Sigmoid colon (tissue), 4 donors: ENCODE measurements around the gene EDARADD.

ENCODE experiments used
- EP300 ChIP-seq, 4 donors: sonication (generic); formaldehyde crosslinking; IDR thresholded peaks; one replicate each; pipeline ENCODE4 v1.6.1; 2017; ENCODE audit warnings: antibody characterized with exemption in 4 of 4
- POLR2AphosphoS5 ChIP-seq, 4 donors: sonication (generic); formaldehyde crosslinking; IDR thresholded peaks; one replicate each; pipeline ENCODE4 v1.6.1; 2017; ENCODE audit warnings: antibody characterized with exemption in 4 of 4
- TF ChIP-seq, protein P1 (sequence below), 4 experiments: fragments of 450-650 bp in 3 of 4; fragments of 200-600 bp in 1 of 4; IDR thresholded peaks; one replicate each; pipeline ENCODE4 v1.5.1; 2016 to 2019; ENCODE audit warnings: antibody characterized with exemption in 4 of 4, mild to moderate bottlenecking in 3 of 4, moderate library complexity in 2 of 4

DNA sequence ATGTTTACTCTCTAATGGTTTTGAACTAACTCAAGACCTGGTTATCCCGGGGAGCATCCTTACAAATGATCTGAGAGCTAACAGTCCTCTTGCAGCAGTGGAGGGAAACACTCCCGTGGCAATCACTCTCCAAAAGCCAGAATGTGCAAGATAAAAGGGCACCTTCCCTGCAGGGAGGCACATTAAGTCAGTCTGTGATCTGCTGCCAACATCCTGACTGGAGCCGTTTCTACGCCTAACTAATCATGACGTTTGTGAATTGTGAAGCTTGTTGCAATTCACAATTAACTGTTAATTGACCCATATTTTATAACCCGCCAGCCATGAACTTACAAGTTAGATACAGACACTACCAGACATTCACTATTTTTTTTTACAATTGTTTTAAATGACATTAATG, 77.6 kb downstream of the EDARADD start:
- TF ChIP-seq, protein P1, sequence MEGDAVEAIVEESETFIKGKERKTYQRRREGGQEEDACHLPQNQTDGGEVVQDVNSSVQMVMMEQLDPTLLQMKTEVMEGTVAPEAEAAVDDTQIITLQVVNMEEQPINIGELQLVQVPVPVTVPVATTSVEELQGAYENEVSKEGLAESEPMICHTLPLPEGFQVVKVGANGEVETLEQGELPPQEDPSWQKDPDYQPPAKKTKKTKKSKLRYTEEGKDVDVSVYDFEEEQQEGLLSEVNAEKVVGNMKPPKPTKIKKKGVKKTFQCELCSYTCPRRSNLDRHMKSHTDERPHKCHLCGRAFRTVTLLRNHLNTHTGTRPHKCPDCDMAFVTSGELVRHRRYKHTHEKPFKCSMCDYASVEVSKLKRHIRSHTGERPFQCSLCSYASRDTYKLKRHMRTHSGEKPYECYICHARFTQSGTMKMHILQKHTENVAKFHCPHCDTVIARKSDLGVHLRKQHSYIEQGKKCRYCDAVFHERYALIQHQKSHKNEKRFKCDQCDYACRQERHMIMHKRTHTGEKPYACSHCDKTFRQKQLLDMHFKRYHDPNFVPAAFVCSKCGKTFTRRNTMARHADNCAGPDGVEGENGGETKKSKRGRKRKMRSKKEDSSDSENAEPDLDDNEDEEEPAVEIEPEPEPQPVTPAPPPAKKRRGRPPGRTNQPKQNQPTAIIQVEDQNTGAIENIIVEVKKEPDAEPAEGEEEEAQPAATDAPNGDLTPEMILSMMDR (IDR thresholded peaks at IDR 0.05): no peak
- TF ChIP-seq EP300 (IDR thresholded peaks at IDR 0.05) (no peak), POLR2AphosphoS5 (IDR thresholded peaks at IDR 0.05) (no peak)
